ENCODE results near the gene GCSH. TPM values are rescaled to one million over a fixed set of nuclear protein-coding genes. Genes with fewer than 3 reads are reported as not detected.
"Not testable (repeated sequence)": the region's sequence is repeated elsewhere in the genome, so short reads cannot be mapped to it uniquely, and the experiment has no call there.

Gene GCSH
- total RNA-seq, result 10 to 100 TPM; 29.4 to 30.8 TPM

- CTCF ChIA-PET, result interaction anchor here (1.5 kb wide), 1 partner anchor 60 kb away, joined by 4 read pairs; the partner anchor contains the start of gene ATMIN
- POLR2A ChIA-PET, result no interaction called here
Measured at GRCh38 chr16:81095953-81096714, at the start of gene GCSH. TSS of gene GCSH (minus strand) at chr16:81096395. CDS start at chr16:81096278, 117 bp downstream.

GRCh38 chr16:81143921-81144471 lies 47.8 kb upstream of the GCSH start:
- CTCF ChIA-PET, result interaction anchor here (0.7 kb wide), 1 partner anchor 36 kb away, joined by 4 read pairs; no protein-coding TSS in a partner anchor
- POLR2A ChIA-PET, result no interaction called here

- POLR2A ChIA-PET, result no interaction called here
- CTCF ChIA-PET, result interaction anchor here (0.7 kb wide), 1 partner anchor 126 kb away, joined by 3 read pairs; no protein-coding TSS in a partner anchor
Measured at GRCh38 chr16:81142864-81143263, 46.7 kb upstream of the GCSH start.

GRCh38 chr16:81140930-81141780 lies 45.0 kb upstream of the GCSH start:
- POLR2A ChIA-PET, result no interaction called here
- CTCF ChIA-PET, result interaction anchor here (0.8 kb wide), 1 partner anchor 29 kb away, joined by 3 read pairs; no protein-coding TSS in a partner anchor

GRCh38 chr16:81138831-81139557 lies 42.8 kb upstream of the GCSH start:
- CTCF ChIA-PET, result interaction anchor here (0.6 kb wide), 1 partner anchor 772 kb away, joined by 3 read pairs; no protein-coding TSS in a partner anchor
- POLR2A ChIA-PET, result no interaction called here

- CTCF ChIA-PET, result no interaction called here
Measured at GRCh38 chr16:81137754-81138153, 41.6 kb upstream of the GCSH start.

GRCh38 chr16:81136390-81137335 lies 40.5 kb upstream of the GCSH start:
- CTCF ChIA-PET, result no interaction called here
- POLR2A ChIA-PET, result no interaction called here

More at GRCh38 chr16:81137754-81138153, 41.6 kb upstream of the GCSH start:
- POLR2A ChIA-PET, result no interaction called here

- ChIA-PET POLR2A (no interaction called here), CTCF (no interaction called here)
Measured at GRCh38 chr16:81130126-81130525, 33.9 kb upstream of the GCSH start.

GRCh38 chr16:81128726-81129524 lies 32.7 kb upstream of the GCSH start:
- POLR2A ChIA-PET, result no interaction called here

GRCh38 chr16:81127051-81127450 lies 30.9 kb upstream of the GCSH start:
- POLR2A ChIA-PET, result no interaction called here
- CTCF ChIA-PET, result no interaction called here

More at GRCh38 chr16:81128726-81129524, 32.7 kb upstream of the GCSH start:
- CTCF ChIA-PET, result no interaction called here

- ChIA-PET CTCF (no interaction called here), POLR2A (no interaction called here)
Measured at GRCh38 chr16:81123092-81123852, 27.1 kb upstream of the GCSH start.

GRCh38 chr16:81121474-81121990 lies 25.3 kb upstream of the GCSH start:
- CTCF ChIA-PET, result no interaction called here
- POLR2A ChIA-PET, result interaction anchor here (0.7 kb wide), 1 partner anchor 333 kb away, joined by 3 read pairs; no protein-coding TSS in a partner anchor

GRCh38 chr16:81117436-81117835 lies 21.2 kb upstream of the GCSH start:
- CTCF ChIA-PET, result no interaction called here
- POLR2A ChIA-PET, result no interaction called here

- ChIA-PET POLR2A (no interaction called here), CTCF (no interaction called here)
Measured at GRCh38 chr16:81116285-81116684, 20.1 kb upstream of the GCSH start.

- CTCF ChIA-PET, result interaction anchor here (0.6 to 1.1 kb wide), 2 partner anchors 29 to 487 kb away, joined by 3 read pairs; no protein-coding TSS in a partner anchor
Measured at GRCh38 chr16:81112453-81112852, 16.3 kb upstream of the GCSH start.

GRCh38 chr16:81109274-81109673 lies 13.1 kb upstream of the GCSH start:
- CTCF ChIA-PET, POLR2A ChIA-PET: not testable (repeated sequence)

More at GRCh38 chr16:81112453-81112852, 16.3 kb upstream of the GCSH start:
- POLR2A ChIA-PET, result no interaction called here

GRCh38 chr16:81107511-81107910 lies 11.3 kb upstream of the GCSH start:
- ChIA-PET POLR2A (no interaction called here), CTCF (interaction anchor here (0.5 kb wide), 1 partner anchor 37 kb away, joined by 4 read pairs; no protein-coding TSS in a partner anchor)
